Glomerular endothelial cell (primary cell): ENCODE results near the gene ZNF8. TPM values are rescaled to one million over a fixed set of nuclear protein-coding genes. Genes with fewer than 3 reads are reported as not detected.
A peak's percentile ranks its signal among the peaks of the same experiment; 100 is the strongest.
"Not testable (repeated sequence)": the region's sequence is repeated elsewhere in the genome, so short reads cannot be mapped to it uniquely, and the experiment has no call there.

Experiments used
- DNase-seq: peaks from one replicate; pipeline ENCODE4 v3.0.0-alpha.2; 2011; ENCODE audit warnings: low read depth, low spot score; ENCODE audit errors: extremely low read depth
- total RNA-seq: library from RNA; depleted of rRNA; stranded (reverse); fragments of >200 nt; gene quantifications from 2 replicates; pipeline ENCODE4 v1.2.3, GENCODE V29; 2015

ZNF8 gene
- total RNA-seq = 7.3 and 8.6 TPM in 2 replicates

GRCh38 chr19:58278541-58279041 is at the start of gene ZNF8:
Gene ZNF8, plus strand, starts transcription at chr19:58278955. Its CDS starts 127 bp downstream, at chr19:58279082.
- peak; percentile 88 for DNase-seq

GRCh38 chr19:58229255-58229639 is 49.5 kb upstream of the ZNF8 start:
- no peak for DNase-seq

- no peak for DNase-seq
Measured at GRCh38 chr19:58237324-58237723, 41.4 kb upstream of the ZNF8 start.

GRCh38 chr19:58243351-58243750 is 35.4 kb upstream of the ZNF8 start:
- DNase-seq = no peak

GRCh38 chr19:58248886-58249285 is 29.9 kb upstream of the ZNF8 start:
- no peak for DNase-seq

GRCh38 chr19:58252102-58252685 is 26.6 kb upstream of the ZNF8 start:
- no peak for DNase-seq

- DNase-seq = not testable (repeated sequence)
Measured at GRCh38 chr19:58258259-58258658, 20.5 kb upstream of the ZNF8 start.

GRCh38 chr19:58261600-58261967 is 17.2 kb upstream of the ZNF8 start:
- DNase-seq = no peak

- no peak for DNase-seq
Measured at GRCh38 chr19:58261968-58262921, 16.5 kb upstream of the ZNF8 start.

GRCh38 chr19:58262922-58263296 is 15.8 kb upstream of the ZNF8 start:
- no peak for DNase-seq

- DNase-seq = no peak
Measured at GRCh38 chr19:58265100-58265499, 13.7 kb upstream of the ZNF8 start.

- DNase-seq = no peak
Measured at GRCh38 chr19:58268344-58268743, 10.4 kb upstream of the ZNF8 start.

- no peak for DNase-seq
Measured at GRCh38 chr19:58274771-58275201, 4.0 kb upstream of the ZNF8 start.

- DNase-seq = no peak
Measured at GRCh38 chr19:58275564-58275963, 3.2 kb upstream of the ZNF8 start.

GRCh38 chr19:58277197-58277596 is 1.6 kb upstream of the ZNF8 start:
- DNase-seq = no peak

GRCh38 chr19:58277748-58278540 is 811 bp upstream of the ZNF8 start:
- DNase-seq = no peak

- peak; percentile 37 for DNase-seq
Measured at GRCh38 chr19:58279042-58279924, 528 bp downstream of the ZNF8 start.

GRCh38 chr19:58279925-58280316 is 1.2 kb downstream of the ZNF8 start:
- DNase-seq = no peak

GRCh38 chr19:58284199-58284598 is 5.4 kb downstream of the ZNF8 start:
- DNase-seq = no peak

- DNase-seq = no peak
Measured at GRCh38 chr19:58291943-58292342, 13.2 kb downstream of the ZNF8 start.
